PC-3 (cell line): ENCODE results near the gene KIR3DL1. TPM values are rescaled to one million over a fixed set of nuclear protein-coding genes. Genes with fewer than 3 reads are reported as not detected.

Experiments
- ATAC-seq: fragments of 200-7000 bp; cut with Tn5 transposase; 2 replicates; pipeline ENCODE4 v1.9.1; 2020; ENCODE audit warnings: mild to moderate bottlenecking, moderate library complexity
- BruUV-seq: library from RNA; stranded (reverse); fragments of 400-500 nt; replicated peaks from 2 replicates; lab custom pipeline; 2021; lab: Mats Ljungman, UMichigan
- CTCF ChIA-PET: fragments of 300-600 bp; sonication (Branson Sonifier 250); formaldehyde crosslinking; loops from one replicate; lab custom pipeline; 2022; ENCODE audit warnings: antibody characterized with exemption; lab: Charles Lee
- POLR2A ChIA-PET: fragments of 300-600 bp; sonication (Branson Sonifier 250); formaldehyde crosslinking; loops from one replicate; lab custom pipeline; 2022; ENCODE audit warnings: antibody characterized with exemption; ENCODE audit not compliant: unreplicated experiment; lab: Charles Lee
- DNase-seq: peaks from one replicate; pipeline ENCODE4 v3.0.0-alpha.2; 2015
- H2AFZ ChIP-seq: fragments of 300-600 bp; sonication (generic); 2 replicates; pipeline ENCODE4 v1.6.0; 2016; ENCODE audit warnings: antibody characterized with exemption, low read length
- H3F3A ChIP-seq: fragments of 300-600 bp; sonication (generic); one replicate; pipeline ENCODE4 v1.6.0; 2017; ENCODE audit warnings: antibody characterized with exemption, low read length, control low read depth, mild to moderate bottlenecking; ENCODE audit not compliant: unreplicated experiment
- H3K27ac ChIP-seq: fragments of 300-600 bp; sonication (generic); 2 replicates; pipeline ENCODE4 v1.5.1; 2016; ENCODE audit warnings: mild to moderate bottlenecking, low read length
- H3K27me3 ChIP-seq: fragments of 300-600 bp; sonication (generic); 2 replicates; pipeline ENCODE4 v1.6.1; 2016; ENCODE audit warnings: low read length, mixed read lengths
- H3K36me3 ChIP-seq: fragments of 300-600 bp; sonication (generic); 2 replicates; pipeline ENCODE4 v1.6.1; 2016; ENCODE audit warnings: low read depth, mixed run types, low read length, mixed read lengths
- H3K4me1 ChIP-seq: fragments of 300-600 bp; sonication (generic); 2 replicates; pipeline ENCODE4 v1.5.1; 2016; ENCODE audit warnings: low read length; ENCODE audit not compliant: insufficient read depth
- H3K4me2 ChIP-seq: fragments of 300-600 bp; sonication (generic); 2 replicates; pipeline ENCODE4 v1.6.0; 2016; ENCODE audit warnings: low read length
- H3K4me3 ChIP-seq: fragments of 300-600 bp; sonication (generic); 2 replicates; pipeline ENCODE4 v1.5.1; 2016; ENCODE audit warnings: mild to moderate bottlenecking, low read length, mixed read lengths
- H3K79me2 ChIP-seq: fragments of 300-600 bp; sonication (generic); 2 replicates; pipeline ENCODE4 v1.6.1; 2017; ENCODE audit warnings: low read length, mixed read lengths
- H3K9ac ChIP-seq: fragments of 300-600 bp; sonication (generic); 2 replicates; pipeline ENCODE4 v1.6.0; 2016; ENCODE audit warnings: mild to moderate bottlenecking, low read length
- H3K9me2 ChIP-seq: fragments of 300-600 bp; sonication (generic); replicated peaks from 2 replicates; pipeline ENCODE4 v1.6.1; 2016; ENCODE audit warnings: mixed run types, low read length, mixed read lengths
- H3K9me3 ChIP-seq: fragments of 300-600 bp; sonication (generic); 2 replicates; pipeline ENCODE4 v1.6.1; 2016; ENCODE audit warnings: low read length, mixed read lengths
- H4K20me1 ChIP-seq: fragments of 300-600 bp; sonication (generic); 2 replicates; pipeline ENCODE4 v1.6.1; 2016; ENCODE audit warnings: low read length, mixed read lengths
- CTCF ChIP-seq: fragments of 300-600 bp; sonication (generic); conservative IDR thresholded peaks from 2 replicates; pipeline ENCODE4 v1.5.1; 2017; ENCODE audit warnings: antibody characterized with exemption, low read depth, mild to moderate bottlenecking, low read length
- EZH2 ChIP-seq: fragments of 300-600 bp; sonication (generic); IDR thresholded peaks from one replicate; pipeline ENCODE4 v1.6.1; 2017; ENCODE audit warnings: antibody characterized with exemption, mild to moderate bottlenecking, low read length; ENCODE audit not compliant: unreplicated experiment
- EZH2phosphoT487 ChIP-seq: fragments of 300-600 bp; sonication (generic); IDR thresholded peaks from 2 replicates; pipeline ENCODE4 v1.6.1; 2018; ENCODE audit warnings: mild to moderate bottlenecking, antibody characterized with exemption, low read length, borderline replicate concordance
- intact Hi-C: fragments of 100-400 bp; cut with micrococcal nuclease; formaldehyde crosslinking; loops from 2 replicates; pipeline ENCODE4 v1.9.0; 2023
- total RNA-seq: library from RNA; depleted of rRNA; stranded (reverse); fragments of >200 nt; gene quantifications from 2 replicates; pipeline ENCODE4 v1.2.3, GENCODE V29; 2014; rRNA removed

KIR3DL1 gene
- total RNA-seq, 1 experiment from 2014 or later = not detected

- H3K9me2 ChIP-seq = no peaks in the 10 kb centered on the region
- no peaks in the 10 kb centered on the region for H4K20me1 ChIP-seq
- H3K9me3 ChIP-seq = no peaks in the 10 kb centered on the region
- ChIA-PET POLR2A (no interaction called here), CTCF (no interaction called here)
- no peak overlapping the region for H3K4me2 ChIP-seq
- peaks cover 76% of the 10 kb centered on the region for H3K27me3 ChIP-seq
- DNase-seq (no peak), ATAC-seq (no peak)
- no peaks in the 10 kb centered on the region for H3F3A ChIP-seq
- no peak overlapping the region for H2AFZ ChIP-seq
- no peaks in the 10 kb centered on the region for H3K79me2 ChIP-seq
- BruUV-seq = no TSS peak
- no peak overlapping the region for H3K9ac ChIP-seq
- H3K4me3 ChIP-seq = no peak overlapping the region
- H3K27ac ChIP-seq = no peak overlapping the region
- no peak for TF ChIP-seq EZH2phosphoT487
- no peaks in the 10 kb centered on the region for H3K4me1 ChIP-seq
- intact Hi-C loops = no loop called here
- H3K36me3 ChIP-seq = no peaks in the 10 kb centered on the region
These were observed 59.2 kb downstream of the KIR3DL1 start for GRCh38 chr19:54875506-54875905.

GRCh38 chr19:54877471-54877870, 61.2 kb downstream of the KIR3DL1 start:
- Histone ChIP-seq H3K4me2 (no peak overlapping the region), H4K20me1 (no peaks in the 10 kb centered on the region), H3K4me1 (no peaks in the 10 kb centered on the region), H3K36me3 (no peaks in the 10 kb centered on the region), H3K4me3 (no peak overlapping the region), H3K27ac (no peak overlapping the region), H3F3A (no peaks in the 10 kb centered on the region), H3K9me3 (no peaks in the 10 kb centered on the region), H3K79me2 (no peaks in the 10 kb centered on the region), H3K9me2 (no peaks in the 10 kb centered on the region), H3K27me3 (peaks cover 75% of the 10 kb centered on the region), H2AFZ (no peak overlapping the region), H3K9ac (no peak overlapping the region)
- no peak for DNase-seq
- ATAC-seq = no peak
- intact Hi-C loops = no loop called here
- no peak for TF ChIP-seq CTCF
- no peak for TF ChIP-seq EZH2phosphoT487
- no peak for TF ChIP-seq EZH2
- no TSS peak for BruUV-seq
- POLR2A ChIA-PET = no interaction called here
- CTCF ChIA-PET = no interaction called here

Other genes with a start within 250 kb of the KIR3DL1 start
- gene LILRA2, start 242.7 kb upstream of the KIR3DL1 start, total RNA-seq = not detected in 2 replicates
- gene LILRA1, start 222.8 kb upstream of the KIR3DL1 start, total RNA-seq = not detected in 2 replicates
- not detected in 2 replicates for gene LILRB1, start 186.0 kb upstream of the KIR3DL1 start, total RNA-seq
- not detected in 2 replicates for gene LILRB4, start 153.5 kb upstream of the KIR3DL1 start, total RNA-seq
- gene KIR3DL3, start 92.0 kb upstream of the KIR3DL1 start, total RNA-seq = not detected in 2 replicates
- gene KIR2DL3, start 78.0 kb upstream of the KIR3DL1 start, total RNA-seq = not detected in 2 replicates
- gene KIR2DL1, start 46.7 kb upstream of the KIR3DL1 start, total RNA-seq = not detected in 2 replicates
- gene KIR2DL4, start 12.9 kb upstream of the KIR3DL1 start, total RNA-seq = not detected in 2 replicates
- gene KIR2DS4, start 16.2 kb downstream of the KIR3DL1 start, total RNA-seq = not detected in 2 replicates
- gene KIR3DL2, start 34.0 kb downstream of the KIR3DL1 start, total RNA-seq = not detected in 2 replicates
- gene FCAR, start 57.8 kb downstream of the KIR3DL1 start, total RNA-seq = not detected in 2 replicates
- not detected in 2 replicates for gene NCR1, start 89.7 kb downstream of the KIR3DL1 start, total RNA-seq
- not detected in 2 replicates for gene NLRP7, start 131.1 kb downstream of the KIR3DL1 start, total RNA-seq
- gene NLRP2, start 149.9 kb downstream of the KIR3DL1 start, total RNA-seq = not detected in 2 replicates
- 0.58 TPM in 1 of 2 replicates, not detected in the other for gene GP6, start 221.8 kb downstream of the KIR3DL1 start, total RNA-seq
- 80.4 and 85.7 TPM in 2 replicates for gene RDH13, start 246.7 kb downstream of the KIR3DL1 start, total RNA-seq